Fibroblast of skin of left quadriceps (primary cell): ENCODE data around the gene GLYAT.

Experiments used
- DNase-seq, 2 experiments: peaks; one replicate each; pipeline ENCODE4 v3.0.0-alpha.2; 2013; ENCODE audit warnings: low read depth in 2 of 2

GLYAT gene, protein sequence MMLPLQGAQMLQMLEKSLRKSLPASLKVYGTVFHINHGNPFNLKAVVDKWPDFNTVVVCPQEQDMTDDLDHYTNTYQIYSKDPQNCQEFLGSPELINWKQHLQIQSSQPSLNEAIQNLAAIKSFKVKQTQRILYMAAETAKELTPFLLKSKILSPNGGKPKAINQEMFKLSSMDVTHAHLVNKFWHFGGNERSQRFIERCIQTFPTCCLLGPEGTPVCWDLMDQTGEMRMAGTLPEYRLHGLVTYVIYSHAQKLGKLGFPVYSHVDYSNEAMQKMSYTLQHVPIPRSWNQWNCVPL

DNA sequence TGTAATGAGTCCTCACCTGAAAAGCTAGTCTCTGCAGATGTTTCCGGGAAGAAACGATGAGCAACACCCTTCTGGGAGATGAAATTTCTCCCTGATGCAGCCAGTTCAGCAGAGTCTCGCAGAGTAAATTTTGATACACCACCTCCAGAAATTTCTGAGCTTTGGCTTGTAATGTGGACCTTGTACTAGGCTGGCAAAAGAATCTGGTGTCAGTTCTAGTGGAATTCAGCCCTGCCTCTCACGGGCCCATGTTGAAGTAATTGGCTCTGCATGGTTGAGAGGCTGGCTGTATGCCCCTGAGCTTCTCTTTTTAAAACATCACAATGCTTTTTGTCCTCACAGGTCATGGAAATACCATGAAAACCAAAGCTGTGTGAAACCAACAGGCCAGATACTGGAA lies at the start of gene GLYAT:
Gene GLYAT, minus strand, starts transcription at position 125 of the 400 bp plus-strand sequence. CDS start 7,447 bp downstream, outside the sequence.
- no peak for DNase-seq

DNA sequence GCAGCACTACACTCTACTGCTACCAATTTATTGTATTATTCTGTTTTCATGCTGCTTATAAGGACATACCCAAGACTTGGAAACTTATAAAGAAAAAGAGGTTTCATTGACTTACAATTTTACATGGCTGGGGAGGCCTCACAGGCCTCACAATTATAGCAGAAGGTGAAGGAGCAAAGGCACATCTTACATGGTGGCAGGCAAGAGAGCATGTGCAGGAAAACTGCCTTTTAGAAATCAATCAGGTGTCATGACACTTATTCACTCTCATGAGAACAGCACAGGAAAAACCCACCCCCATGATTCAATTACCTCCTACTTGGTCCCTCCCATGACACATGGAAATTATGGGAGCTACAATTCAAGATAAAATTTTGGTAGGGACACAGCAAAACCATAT lies 49.6 kb upstream of the GLYAT start:
- DNase-seq, result no peak

DNA sequence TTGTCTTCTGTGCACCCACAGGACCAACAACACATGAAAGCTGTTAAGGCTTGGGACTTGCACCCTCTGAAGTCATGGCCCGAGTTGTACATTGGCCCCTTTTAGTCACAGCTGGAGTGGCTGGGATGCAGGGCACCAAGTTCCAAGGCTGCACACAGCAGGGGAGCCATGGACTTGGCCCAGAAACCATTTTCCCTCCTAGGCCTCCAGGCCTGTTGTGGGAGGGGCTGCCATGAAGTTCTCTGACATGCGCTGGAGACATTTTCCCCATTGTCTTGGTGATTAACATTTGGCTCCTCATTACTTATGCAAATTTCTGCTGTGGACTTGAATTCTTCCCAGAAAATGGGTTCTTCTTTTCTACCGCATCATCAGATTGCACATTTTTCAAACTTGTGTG lies 48.8 kb upstream of the GLYAT start:
- no peak for DNase-seq

DNA sequence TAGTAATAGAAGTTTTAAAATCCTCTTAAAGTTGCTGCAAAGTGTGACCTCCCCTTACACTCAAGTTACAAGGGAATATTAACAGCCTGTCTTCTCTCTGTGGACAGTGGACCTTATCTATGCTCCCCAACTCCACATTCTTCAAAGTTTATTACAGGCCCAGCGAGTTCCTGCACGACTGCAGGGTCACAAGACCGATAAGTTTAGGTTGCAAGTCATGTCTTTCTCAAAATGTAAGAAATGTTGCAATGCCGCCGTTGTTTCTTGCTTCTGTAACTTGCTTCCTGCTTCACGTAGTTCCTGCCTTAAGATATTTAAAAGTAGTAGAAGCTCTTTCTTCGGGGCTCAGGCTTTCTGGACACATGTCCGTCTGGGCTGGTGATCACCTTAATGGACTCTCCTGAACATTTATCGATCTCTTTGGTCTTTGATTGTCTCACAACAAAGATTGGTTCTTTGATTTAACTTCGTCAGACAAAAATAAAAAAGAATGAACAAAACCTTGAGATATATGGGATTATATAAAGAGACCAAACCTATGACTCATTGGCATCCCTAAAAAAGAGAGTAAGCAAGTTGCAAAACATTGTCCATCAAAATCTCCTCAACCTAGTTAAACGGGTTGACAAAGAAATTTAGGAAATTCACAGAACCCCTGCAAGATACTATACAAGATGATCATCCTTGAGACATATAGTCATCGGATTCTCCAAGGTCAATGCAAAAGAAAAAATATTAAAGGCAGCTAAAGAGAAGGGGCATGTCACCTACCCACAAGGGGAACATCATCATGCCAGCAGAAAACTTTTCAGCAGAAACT lies 45.4 kb upstream of the GLYAT start:
- DNase-seq, result no peak

DNA sequence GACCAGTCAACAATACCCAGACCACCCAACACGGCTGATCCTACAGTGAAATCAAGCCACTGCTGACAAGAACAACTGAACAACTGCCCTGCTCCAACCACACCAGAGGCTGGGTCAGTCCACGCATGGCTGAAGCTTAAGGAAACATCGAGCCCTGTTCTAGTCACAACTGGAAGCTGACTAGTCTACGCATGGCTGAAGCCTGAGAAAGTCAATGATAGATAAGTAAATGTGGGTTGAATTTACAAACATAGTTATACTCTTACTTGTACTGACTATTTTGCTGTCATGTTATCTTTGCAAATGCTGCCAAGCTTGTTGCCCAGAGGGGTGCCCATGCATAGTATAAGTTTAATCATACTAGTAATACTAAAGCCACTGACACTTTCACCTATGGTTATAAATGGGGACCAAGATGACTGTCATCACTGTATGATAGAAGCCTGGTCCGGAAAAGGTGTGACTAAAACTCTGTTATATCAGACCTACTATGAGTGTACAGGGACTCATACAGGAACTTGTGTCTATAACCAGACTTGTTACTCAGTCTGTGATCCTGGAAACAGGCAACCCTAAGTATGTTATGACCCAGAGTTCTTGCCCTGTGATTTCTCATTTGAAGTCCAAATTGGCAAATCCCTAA lies 43.4 kb upstream of the GLYAT start:
- DNase-seq, result no peak

DNA sequence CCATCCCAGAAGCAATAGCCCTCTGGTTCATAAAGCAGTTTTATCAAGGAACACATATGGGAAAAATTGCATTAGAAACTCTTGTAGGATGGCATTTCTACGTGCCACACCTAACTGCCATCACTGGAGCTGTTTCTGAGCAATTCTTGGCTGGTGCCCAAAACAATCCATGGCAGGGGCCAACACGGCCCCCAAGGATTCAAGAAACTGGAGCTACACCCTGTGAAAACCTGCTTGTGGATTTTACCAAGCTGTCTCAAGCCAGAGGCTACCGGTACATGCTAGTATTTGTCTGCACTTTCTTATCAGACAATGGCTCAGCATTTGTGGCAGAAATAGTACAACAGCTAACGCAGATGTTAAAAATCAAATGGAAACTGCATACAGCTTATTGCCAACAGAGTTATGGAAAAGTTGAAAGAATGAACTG lies 42.4 kb upstream of the GLYAT start:
- no peak for DNase-seq

DNA sequence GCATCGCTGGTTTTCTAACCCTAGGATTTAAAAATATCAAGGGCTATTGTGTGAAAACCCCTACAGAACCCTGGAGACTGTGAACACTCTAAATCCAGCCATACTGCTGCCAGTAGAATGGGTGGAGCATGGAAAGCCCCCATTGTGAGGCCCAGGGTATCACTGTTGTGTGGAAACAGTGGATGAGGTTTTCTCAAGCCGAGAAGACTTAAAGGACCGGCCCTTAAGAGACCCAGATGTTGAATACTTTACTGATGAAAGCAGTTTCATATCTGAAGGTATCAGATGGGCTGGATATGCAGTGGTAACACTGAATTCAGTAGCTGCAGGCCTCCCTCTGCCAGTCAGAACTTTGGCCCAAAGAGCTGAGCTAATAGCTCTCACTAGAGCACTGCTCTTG lies 41.6 kb upstream of the GLYAT start:
- no peak for DNase-seq

DNA sequence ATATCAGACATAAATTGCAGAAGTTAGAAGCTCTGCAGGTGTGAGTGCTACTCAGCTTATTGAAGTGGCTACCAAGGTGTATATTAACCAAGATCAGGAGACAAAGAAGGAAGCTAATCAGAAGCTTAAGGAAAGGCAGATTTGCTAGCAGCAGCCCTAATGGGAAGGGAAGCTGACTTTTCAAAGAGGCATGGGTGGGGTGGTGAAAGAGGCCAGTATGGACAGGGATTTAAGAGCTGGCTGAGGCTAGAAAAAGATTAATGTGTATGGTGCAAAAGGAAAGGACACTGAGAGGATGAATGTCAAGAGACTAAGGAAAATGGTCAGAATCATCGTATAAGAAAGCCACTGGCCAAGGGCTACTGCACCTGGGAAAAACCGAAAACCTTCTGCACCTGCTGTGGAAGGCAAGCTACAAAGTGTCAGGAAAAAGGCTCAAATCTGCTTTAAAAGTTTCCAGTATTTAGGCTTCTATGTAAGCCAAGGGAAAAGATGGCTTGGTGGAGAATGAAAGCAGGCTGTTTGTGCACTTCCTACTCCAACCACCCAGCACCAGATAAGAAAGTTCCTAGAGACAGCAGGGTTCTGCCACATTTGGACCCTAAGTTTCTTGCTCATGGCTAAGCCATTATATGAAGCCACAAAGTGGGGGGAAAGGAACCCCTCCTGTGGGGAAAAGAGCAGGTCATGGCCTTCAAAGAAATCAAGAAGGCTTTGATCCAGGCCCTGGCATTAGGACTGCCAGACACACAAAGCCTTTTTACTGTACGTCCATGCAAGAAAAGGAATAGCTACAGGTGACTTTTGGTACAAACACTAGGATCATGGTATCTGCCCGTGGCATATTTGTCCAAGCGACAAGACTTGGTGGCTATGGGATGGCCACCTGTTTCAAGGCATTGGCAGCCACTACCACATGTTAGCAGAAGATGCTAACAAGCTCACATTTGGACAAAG lies 40.9 kb upstream of the GLYAT start:
- DNase-seq, result no peak

DNA sequence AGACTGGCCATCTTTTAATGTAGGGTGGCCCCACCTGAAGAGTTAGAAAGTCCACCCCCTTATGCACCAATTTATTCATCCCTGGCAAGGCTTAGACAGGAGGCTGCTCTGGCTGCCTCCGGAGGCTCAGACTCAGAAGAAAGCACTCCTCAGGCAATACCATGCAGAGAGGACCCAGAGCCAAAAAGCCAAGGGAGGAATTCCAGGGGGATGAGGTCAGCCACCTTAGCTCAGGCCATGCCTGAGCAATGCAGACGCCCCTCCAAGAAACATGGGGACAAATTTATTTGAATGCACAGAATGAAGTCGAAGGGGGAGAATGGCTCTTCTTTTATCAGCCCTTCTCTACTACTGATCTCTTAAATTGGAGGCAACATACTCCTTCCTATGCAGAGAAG lies 39.7 kb upstream of the GLYAT start:
- DNase-seq, result no peak

DNA sequence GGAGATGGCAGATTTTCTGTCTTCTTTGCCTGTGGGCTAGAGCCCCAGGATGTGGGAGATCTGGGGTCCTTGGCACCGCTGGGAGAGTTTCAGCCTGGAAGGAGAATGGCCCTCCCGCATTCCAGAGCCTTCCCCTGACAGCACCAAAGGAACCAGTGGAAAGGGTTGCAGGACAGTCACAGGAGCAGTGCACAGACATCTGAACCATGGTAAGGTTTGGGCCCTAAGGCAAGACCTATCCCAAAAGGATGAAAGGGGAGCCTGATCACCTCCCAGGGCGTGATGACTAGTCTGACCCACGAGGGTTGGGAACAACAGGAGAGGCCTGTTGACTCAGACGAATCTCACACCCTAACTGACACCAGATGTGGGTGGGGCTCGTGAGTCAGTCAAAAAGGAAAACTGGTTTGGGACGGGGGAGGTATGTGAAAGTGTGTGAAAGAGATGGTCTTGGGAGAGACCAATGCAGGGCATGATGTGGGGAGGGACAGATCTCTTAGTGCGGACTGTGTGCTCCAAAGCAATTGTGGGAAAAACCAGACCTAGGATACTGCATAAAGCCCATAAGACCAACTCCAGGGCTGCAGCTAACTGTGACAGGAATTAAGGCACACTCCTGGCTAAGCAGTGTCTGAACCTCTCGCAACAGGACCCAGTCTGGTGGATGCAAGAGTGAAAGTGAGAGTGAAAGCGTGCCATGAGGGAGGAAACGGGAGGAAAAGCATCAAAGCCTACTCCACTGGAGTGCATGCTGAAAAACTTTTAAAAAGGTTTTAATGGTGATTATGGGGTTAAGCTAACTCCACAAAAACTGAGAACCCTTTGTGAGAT lies 39.1 kb upstream of the GLYAT start:
- DNase-seq, result no peak

DNA sequence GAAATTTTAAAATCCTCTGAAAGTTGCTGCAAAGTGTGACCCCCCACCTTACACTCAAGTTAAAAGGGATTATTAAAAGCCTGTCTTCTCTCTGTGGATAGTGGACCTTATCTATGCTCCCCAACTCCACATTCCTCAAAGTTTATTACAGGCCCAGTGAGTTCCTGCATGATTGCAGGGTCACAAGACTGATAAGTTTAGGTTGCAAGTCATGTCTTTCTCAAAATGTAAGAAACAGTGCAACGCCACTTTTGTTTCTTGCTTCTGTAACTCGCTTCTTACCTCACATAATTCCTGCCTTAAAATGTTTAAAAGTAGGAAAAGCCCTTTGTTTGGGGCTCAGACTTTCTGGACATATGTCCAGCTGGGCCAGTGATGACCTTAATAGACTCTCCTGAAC lies 38.4 kb upstream of the GLYAT start:
- no peak for DNase-seq

DNA sequence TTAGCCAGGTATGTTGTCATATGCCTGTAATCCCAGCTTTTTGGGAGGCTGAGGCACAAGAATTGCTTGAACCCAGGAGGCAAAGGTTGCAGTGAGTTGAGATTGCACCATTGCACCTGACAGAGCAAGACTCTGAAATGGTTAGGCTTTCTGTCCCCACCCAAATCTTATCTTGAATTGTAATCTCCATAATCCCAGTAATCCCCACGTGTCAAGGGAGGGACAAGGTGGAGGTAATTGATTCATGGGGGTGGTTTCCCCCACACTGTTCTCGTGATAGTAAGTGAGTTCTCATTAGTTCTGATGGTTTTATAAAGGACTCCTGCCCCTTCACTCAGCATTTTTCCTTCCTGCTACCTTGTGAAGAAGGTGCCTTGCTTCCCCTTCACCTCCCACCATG lies 37.6 kb upstream of the GLYAT start:
- DNase-seq, result no peak

DNA sequence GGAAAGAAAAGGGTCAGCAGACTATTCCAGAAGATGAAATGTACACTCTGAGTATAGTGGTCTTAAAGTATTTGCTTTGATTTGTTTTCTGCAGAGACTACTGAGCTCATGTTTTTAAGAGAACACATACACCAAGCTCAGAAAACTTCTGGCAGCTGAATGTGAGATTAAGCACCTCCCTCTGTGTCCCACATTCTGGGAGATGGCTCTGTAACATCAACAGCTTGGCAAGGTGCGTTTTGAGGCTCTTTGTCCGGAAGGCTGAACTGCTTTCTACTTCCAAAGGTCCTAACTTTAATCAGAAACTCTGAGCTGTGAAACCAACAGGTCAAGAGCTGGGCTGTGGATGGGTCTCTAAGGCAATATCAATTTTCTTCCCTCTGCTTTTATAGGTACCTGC lies 36.4 kb upstream of the GLYAT start:
- no peak for DNase-seq

DNA sequence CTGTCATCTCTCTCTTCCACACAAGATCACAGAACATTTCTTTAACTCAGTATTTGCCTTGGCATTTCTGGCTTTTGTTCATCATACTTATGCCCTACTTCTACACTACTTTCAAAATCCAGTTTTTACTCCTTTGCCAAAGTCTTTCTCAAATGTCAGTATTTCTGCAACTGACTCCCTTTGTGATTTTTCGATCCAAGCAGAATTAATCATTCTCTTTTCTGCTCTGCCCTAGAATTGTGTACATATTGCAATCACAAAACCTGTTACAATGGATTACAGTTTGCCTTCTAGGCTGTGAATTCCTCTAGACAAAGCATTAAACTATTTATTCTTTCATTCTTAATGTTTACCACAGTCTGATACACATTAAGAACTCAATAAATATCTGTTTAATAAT lies 33.3 kb upstream of the GLYAT start:
- DNase-seq, result no peak

DNA sequence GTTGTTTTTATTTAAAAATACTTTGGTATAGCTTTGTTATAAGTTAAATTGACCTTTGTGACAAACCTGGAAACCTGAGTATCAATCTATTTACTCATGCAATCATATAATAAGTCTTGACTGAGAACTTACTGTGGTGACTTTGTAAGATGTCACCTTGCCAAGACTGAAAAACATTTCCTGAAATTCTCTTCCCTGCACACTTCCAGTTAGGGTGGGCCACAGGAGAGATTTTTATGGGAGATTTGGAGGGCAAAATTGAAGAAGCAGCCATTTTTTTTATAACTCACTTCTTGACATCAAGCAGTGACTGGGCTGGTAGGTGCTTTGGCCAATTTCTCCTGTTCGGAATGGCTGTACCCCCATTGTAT lies 31.4 kb upstream of the GLYAT start:
- DNase-seq, result no peak

DNA sequence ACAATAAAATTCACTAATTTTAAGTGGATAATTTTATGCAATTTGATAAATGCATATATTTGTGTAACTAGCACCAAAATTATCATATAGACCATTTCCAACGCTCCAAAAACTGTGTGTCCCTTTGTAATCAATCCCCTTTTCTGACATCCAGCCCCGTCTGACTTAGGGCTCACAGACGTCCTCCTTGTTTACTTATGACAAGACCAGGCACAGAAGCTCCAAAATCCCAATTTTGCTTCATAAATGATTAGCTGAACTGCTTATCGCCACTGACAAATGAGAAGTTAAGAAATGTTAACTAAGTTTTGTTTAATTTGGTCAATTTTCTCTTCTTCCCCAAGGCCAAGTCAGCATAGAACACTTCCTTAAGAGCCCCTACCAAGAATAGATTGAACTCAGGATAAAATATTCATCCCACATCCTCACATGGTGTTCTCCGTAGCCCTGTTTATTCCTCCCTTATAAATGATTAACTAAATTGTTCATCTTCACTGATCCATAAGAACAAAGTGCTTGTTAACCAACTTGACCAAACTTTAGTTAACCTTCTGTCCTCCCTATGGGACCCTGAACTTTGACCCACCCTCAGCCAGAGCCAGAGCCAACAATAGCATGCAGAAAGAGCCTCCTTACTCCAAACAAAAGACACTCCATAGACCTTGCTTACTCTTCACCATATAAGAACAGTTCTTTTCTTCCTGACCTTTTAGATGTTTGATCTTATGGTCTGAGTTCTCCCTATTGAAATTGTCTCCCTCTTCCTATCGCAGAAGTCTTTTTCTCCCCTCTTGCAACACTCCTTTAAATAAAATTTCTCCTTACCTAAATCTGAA lies 30.8 kb upstream of the GLYAT start:
- no peak for DNase-seq

DNA sequence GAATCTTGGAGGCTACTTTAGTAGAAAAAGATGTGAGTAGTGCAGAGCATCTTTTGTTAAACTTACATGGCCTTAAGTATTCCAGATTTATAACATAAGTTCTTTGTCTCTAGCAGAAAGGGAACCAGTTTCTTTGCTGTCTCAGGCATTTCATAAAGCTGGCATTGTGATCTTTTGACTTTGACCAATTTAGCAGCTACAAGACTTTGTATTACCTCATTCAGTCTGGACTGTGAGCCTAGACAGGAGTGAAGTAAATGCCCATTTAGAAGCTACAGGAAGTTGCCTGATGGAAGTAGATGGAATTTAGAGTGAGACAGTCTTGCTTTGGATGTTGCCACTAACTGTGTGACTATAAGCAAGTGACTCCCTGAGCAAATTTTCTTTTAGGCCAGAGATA lies 25.7 kb upstream of the GLYAT start:
- DNase-seq, result no peak

DNA sequence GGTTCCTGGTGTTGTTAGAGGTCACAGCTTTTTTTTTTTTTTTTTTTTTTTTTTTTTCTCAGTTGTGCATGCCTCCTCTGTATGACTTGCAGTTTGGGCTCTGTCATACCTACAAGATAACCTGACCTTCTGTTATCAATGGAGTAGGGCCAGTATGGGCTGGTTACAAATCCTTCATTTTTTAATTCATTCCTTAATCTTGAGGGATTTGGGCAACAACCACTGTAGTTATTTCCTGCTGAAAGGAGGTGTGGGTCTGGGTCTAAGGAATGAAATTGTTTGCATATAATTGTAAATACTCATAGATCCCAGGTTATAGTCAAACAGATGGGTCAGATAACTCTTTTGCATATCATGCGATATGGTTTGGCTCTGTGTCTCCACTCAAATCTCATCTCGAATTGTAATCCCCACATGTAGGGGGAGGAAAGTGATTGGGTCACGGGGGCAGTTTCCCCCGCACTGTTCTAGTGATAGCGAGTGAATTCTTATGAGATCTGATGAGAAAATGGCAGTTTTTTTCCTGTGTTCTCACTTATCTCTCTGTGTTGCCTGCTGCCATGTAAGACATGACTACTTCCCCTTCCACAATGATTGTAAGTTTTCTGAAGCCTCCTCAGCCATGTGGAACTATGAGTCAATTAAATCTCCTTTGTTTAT lies 14.1 kb upstream of the GLYAT start:
- no peak for DNase-seq

DNA sequence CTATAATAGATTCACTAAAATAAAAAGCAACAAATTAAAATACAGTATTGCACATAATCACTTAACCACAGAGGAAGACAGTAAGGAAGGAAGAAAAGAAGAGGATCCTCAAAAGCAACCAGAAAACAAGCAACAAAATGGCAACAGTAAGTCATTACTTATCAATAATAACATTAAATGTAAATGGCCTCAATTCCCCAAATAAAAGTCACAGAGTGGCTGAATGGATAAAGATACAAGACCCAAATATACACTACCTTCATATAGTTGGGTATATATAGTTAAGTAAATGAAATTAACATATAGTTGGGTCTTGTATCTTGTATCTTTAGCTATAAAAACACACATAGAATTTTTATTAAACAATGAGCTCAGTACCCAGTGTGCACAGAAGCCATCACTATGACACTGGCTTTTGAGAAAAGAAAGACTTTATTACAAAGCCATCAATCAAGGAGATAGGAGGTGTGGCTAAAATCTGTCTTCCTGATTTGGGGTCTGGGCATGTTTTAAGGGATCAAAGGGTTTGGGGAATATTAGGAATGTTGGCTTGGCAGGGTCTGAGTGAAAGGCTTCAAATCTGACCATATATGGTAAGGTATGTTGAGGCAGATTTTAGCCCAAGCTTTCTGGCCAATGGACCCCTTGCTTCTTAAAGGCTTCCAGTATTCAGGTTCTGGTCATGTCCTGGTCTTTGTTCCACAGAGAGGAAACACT lies 13.4 kb upstream of the GLYAT start:
- no peak for DNase-seq
